Head of caudate nucleus (tissue), 42 donors: ENCODE data around the gene ZSWIM4.

Source experiments
- DNase-seq, 42 donors: peaks; one replicate each; pipeline versions ENCODE4 v3.0.0 to v3.0.0-alpha.2; 2020 to 2021; ENCODE audit warnings: mixed read lengths in 7 of 42
- intact Hi-C: fragments of 100-400 bp; cut with DNase I; formaldehyde crosslinking; loops from one replicate; pipeline ENCODE4 v1.15.0; 2022

ZSWIM4 gene

DNA sequence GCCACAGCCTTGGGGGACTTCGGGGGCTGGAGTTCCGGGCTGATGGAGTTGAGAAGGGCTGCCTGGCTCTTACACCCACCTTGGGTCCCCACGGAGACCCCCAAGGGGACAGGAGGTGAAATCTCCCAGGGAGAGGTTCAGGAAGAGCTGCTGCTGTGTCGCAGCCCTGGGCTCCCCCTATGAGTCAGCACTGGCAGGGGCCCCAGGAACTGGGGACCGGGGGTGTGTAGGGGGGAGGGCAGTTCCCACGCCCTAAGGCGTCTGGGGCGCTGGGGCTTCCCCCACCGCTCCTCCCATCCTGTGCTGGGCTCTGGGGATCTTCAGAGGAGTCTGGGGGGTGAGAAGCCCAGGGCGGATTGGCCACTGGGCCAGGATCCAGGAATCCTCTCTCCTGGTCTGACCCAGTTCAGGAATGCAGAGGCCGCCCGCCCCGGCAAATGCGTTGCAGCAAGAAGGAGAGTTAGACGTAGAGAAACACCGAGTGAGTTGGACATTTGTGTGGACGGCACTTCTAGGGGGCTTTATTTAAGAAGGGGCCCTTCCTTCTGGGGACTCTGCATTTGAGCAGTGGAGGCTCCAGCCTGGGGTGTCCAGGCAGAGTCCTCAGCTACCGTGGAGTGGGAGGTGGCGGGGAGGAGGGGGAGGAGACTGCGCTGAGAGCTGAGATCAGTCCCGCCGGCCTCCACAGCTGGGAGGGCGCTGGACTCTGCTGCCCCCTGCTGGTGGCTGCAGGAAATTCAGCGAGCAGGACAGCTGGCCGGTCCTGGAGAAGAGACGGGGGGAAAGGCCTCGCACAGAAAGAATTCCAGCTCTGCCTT is 66.7 kb downstream of the ZSWIM4 start:
- DNase-seq = peak; percentile 84 to 97 (median 92)
- intact Hi-C loops = loop anchor here (2.0 to 10.0 kb wide), 3 partner anchors 65 to 257 kb away; partner anchors contain the start of gene ZSWIM4

DNA sequence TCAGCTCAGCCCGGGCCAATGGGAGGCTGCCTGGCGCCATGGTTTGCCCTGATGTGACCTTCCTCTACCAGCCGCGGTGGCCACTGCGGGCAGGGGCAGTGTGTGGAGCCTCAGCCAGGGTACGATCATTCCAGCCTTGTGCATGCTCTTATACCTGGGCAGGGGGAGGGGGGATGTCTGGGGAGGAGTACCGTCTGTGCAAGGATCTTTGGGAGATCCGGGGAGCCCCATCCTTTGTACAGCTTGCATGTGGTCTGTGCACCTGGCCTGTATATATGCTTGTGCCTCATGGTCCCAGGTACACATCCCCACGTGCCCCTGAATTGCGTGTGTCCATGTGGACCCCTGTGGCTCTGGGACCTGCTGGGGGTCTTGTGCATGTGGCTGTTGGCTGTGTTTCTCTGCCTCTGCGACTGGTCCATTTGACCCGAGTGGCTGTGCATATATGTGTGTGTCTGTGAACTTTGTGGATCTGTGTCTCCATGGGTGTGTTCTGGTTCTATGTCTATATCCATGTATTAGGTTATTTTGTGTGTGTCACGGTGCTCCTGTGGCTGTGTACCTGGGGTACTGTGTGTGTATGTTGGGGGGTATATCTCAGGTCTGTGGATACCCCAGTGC is 68.9 kb downstream of the ZSWIM4 start:
- intact Hi-C loops = loop anchor here (5.0 to 10.0 kb wide), 2 partner anchors 67 to 259 kb away; partner anchors contain the start of gene ZSWIM4
- no peak for DNase-seq

DNA sequence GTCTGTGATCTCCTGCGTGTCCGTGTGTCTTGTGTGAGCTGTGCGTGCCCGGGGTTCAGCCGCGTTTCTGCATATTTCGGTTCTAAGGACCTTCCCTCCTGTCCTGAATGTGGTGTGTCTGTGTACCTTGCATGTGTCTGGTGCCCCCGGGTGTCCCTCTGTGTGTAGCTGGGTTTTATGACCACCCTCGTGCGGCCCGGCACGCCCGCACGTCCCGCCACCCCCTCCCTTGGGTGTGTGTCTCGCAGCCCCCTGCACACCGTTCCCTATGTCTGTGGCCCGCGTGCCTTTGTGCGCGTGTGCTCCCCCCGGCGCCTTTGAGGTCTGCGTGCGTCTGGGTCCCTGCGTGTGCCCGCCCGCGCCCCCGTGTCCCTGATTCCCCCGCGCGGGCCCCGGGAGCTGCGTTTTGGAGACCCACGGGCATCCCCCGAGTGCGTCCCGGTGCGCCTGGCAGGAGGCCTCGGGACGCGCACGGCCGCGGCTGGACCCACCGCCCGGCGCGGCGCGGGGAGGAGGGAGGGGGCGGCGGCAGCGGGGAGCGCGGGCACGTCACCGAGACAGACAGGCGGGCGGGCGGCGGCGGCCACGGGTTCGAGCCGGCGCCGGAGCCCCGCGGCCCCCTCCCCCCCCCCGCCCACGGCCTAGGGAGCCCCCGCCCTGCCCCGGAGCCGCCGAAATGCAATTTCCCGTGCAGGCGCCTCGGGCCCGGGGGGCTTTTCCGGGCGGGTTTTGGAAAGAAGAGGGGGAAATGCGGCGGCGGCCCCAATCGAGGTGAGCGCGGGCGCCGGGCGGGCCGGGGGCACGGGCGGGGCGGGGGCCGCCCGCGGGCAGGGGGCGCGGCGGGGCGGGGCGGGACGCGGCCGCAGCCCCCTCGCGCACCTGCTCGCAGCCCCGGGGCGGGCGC is 69.7 kb downstream of the ZSWIM4 start:
- no peak for DNase-seq

DNA sequence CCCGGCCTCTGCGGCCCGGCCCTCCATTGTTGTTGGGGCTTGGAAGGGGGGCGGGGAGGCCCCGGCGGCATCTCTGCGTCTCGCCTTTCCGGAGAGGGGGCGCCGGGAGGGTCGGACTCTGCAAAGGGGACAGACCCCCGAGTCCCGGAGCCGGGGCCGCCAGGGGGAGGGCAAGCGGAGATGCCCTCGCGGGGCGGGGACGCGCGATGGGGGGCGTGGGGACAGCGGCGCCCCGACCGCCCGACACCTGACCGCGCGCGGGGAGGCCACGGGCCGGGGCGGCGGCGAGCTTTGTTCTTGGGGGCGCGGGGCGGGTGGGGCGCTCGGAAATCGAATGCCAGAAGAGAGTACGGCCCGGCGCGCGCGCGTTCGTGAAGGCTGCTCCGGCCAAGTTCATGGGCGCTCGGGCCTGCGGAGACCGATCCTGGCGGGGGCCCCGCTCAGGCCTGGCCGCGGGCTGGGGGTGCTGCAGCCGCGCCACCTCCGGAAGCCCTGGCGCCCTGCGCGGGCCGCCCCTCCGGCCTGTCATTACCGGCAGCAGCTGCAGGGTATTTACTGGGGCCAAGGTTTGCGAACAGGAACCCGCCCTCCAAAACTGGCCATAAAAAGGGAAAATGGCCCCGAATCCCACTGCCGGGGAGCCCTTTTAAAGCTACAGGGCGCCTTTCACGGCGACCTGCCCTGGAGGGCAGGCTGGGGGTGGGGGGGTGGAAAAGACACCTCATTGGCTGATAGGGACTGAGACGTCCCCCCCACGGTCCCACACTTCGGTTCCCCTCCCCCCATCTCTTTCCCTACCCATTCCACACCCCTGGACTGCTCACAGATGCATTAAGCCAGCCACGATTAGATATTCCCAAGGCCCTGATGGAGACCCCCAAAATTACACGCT is 70.6 kb downstream of the ZSWIM4 start:
- DNase-seq = peak in 1 of 42 donors; percentile 23
- intact Hi-C loops = loop anchor here (10.0 kb wide), 1 partner anchor 261 kb away; no protein-coding TSS in a partner anchor

More for the DNA sequence above, 69.7 kb downstream of the ZSWIM4 start:
- intact Hi-C loops = loop anchor here (5.0 to 10.0 kb wide), 2 partner anchors 68 to 260 kb away; partner anchors contain the start of gene ZSWIM4

DNA sequence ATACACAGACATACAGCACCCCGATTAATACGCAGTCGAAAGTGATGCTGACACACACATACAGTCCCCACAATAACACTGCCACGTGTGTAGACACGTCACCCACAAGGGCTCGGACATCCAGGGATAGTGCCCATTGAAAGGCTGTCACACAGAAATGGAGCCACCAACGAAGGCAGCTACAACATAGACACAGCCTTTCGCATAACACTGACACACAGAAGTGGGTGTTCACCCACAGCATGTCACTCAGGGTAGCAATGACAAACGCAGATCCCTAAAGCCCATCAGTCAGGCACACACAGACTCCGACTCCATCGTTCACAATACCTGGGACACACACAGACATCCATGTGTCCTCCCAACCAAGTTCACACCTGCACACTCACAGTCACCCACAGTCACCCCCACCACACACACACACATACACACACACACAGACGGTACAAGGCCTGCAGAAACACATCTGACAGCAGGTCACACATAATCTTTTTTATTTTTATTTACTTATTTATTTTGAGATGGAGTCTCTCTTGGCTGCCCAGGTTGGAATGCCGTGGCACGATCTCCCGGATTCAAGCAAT is 71.3 kb downstream of the ZSWIM4 start:
- DNase-seq = peak in 4 of 42 donors; percentile 25 to 50 (median 32)

DNA sequence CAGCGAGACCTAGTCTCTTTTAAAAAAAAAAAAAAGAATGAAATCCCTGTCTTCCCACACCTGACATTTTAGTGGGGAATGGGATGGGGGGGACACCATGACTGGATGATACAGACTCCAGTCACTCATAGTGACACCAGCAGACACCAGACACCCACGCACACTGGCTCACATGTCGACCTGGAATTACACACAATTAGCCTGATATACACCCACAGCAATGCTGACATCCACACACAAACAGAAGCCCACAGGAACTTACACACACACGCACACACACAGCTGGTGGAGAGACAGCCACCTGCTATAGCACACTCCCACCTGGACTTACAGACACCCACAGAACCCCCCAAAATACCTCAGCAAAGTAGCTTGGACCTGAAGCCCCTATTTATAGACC is 73.4 kb downstream of the ZSWIM4 start:
- intact Hi-C loops = loop anchor here (10.0 kb wide), 1 partner anchor 264 kb away; no protein-coding TSS in a partner anchor

More for the DNA sequence above, 71.3 kb downstream of the ZSWIM4 start:
- intact Hi-C loops = loop anchor here (10.0 kb wide), 1 partner anchor 262 kb away; no protein-coding TSS in a partner anchor

DNA sequence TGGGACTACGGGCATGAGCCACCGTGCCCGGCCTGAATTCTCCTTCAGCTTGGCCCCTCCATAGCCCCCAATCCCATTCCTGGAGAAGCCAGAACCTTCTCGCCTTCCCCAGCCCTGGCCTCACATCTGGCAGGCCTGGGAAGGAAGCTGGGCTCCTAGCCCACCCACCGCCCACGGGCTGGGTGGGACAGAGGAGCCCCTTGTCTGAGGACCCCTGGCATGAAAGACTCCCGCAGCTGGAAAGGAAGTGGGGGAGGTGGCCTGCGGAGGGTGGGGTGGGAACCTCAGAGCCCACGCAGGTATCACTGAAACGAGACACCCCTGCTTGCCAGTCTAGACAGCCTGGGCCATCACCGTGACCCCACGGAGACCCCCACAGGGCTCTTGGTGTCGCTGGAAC is 74.0 kb downstream of the ZSWIM4 start:
- intact Hi-C loops = loop anchor here (10.0 kb wide), 1 partner anchor 264 kb away; no protein-coding TSS in a partner anchor

More for the DNA sequence above, 73.4 kb downstream of the ZSWIM4 start:
- DNase-seq = peak in 6 of 42 donors; percentile 28 to 60 (median 38)

DNA sequence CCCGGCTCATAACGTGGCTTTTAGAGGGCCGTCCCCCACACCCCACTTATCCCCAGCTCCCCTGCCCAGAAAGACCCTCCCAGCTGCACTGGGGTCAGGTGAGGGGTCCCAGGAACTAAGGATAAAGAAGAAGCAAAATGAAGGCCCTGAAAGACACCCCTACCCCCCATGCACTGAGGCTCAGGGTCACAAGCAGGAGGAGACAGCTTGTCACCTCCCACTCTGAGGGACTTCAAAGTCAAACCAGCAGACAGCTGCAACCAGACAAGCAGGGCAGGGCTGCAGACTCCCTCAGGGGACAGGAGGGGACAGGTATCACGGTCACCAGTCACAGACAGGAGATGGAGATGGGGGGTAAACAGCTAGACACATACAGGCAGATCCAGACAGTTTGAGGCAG is 75.6 kb downstream of the ZSWIM4 start:
- no peak for DNase-seq

More for the DNA sequence above, 74.0 kb downstream of the ZSWIM4 start:
- no peak for DNase-seq

DNA sequence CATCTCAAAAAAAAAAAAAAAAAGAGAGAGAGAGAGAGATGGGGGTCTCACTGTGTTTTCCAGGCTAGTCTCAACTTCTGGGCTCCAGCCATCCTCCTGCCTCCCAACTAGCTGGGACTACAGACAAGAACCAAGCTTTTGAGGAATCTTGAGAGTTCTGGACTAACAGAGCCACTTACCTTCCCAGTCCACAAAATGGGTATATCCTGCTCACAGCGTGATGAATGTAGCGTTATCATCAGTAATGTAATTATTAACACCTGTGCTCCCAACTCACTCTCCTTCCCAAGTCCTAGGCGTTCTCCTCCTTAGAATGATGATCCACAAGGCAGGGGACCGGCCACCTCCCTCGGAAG is 77.1 kb downstream of the ZSWIM4 start:
- intact Hi-C loops = no loop called here

More for the DNA sequence above, 75.6 kb downstream of the ZSWIM4 start:
- intact Hi-C loops = no loop called here

DNA sequence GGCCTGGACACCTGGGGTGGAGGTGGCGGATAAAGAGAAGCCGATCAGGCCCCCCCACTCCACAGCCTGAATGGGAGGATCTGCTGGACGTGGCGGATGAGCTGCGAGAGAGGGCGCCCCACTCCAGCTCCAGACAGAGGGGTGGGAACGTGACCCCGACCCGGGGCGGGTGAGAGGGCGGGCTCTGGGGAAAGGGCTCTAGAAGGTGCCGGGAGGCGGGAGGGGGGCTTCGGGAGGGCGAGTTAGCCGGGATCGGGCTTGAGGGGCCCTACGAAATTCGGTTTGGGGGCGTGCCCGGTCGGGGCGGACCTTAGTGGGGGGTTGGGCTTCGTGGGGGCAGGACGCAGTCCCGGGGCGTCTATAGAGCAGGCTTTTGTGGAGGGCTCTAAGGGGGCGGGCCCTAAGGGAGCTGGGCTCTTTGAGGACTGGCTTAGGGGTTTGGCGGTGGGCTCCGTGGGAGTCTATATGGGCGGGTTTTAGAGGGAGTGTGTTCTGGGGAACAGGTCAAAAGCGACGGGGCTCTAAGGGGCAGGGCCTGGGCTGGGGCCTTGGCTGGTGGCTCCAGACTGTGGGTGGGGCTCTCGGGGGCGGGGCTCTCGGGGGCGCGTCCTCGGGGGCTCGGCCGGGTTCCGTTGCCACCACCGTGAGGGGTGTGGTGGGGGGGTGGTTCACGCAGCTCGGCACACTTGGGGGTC is 77.6 kb downstream of the ZSWIM4 start:
- peak in 1 of 42 donors; percentile 17 for DNase-seq
- intact Hi-C loops = no loop called here

More for the DNA sequence above, 77.1 kb downstream of the ZSWIM4 start:
- no peak for DNase-seq

DNA sequence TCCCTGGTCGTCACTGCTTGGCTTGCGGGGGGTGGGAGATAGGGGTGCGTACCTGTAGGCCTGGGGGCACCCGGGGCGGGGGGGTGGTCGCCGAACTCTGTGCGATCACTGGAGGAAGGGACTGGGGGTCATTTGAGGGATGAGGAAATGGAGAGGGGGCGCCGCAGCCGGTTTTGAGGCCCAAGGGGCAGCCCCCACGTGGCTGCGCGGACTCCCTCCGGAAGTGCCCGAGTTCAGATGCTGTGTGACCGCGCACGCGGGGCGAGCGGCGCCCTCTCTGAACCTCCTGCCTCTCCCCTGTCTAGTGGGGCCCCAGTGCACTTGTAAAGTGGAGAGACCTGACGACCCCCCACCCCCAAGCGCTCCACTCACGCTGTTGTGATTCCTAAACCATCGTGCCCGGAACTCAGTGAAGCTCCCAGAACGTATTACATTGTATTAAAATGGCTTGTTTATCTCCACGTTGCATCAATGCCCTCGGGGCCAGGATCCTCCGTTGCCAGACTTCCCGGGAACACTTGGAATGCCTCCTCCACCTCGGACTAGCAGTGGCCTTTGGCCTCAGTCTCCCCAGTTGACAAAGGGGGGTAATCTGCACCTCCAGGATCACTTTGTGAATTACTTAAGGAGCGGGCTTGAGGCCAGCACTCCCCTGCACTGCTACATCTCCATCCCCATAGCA is 78.7 kb downstream of the ZSWIM4 start:
- intact Hi-C loops = no loop called here

DNA sequence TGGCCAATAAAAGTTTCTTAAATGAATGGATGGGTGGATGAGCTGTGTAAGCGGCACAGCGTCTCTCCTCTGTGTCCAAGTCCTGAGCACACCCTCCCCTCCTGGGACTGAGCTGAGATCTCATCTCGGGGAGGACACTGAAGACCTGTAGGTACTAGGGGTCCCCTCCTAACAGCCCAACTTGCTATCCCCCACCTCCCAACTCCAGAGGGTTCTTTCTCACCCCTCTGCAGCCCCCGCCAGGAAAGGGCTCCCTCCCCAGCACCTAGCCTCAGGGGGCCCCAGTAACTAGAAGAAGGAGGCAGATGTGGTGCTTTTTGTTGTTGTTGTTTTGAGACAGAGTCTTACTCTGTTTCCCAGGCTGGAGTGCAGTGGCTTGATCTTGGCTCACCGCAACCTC is 80.6 kb downstream of the ZSWIM4 start:
- intact Hi-C loops = no loop called here
- DNase-seq = no peak

More for the DNA sequence above, 78.7 kb downstream of the ZSWIM4 start:
- no peak for DNase-seq

DNA sequence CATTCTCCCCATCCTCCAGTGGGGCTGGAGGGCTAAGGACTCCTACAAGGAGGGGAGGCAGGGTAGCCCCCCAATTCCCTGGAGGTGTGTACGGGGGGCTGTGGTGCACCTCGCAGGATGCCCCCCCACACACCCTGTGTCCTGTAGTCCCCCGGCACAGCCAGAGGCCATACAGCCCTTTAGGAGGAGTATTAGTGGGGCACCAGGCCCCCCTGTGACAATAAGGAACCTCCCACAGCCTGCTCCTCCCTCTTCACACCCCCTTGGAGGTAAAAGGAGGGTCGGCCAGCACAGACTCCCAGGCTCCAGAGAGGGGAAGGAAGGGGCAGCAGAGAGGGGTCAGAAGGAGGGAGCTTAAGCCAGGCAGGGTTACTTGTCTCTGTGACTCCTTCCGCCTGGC is 81.6 kb downstream of the ZSWIM4 start, which contains the start of gene NANOS3:
NANOS3 (plus strand) TSS at position 301 of the 400 bp plus-strand sequence. CDS start 115 bp downstream, outside the sequence.
- intact Hi-C loops = no loop called here
- DNase-seq = no peak

DNA sequence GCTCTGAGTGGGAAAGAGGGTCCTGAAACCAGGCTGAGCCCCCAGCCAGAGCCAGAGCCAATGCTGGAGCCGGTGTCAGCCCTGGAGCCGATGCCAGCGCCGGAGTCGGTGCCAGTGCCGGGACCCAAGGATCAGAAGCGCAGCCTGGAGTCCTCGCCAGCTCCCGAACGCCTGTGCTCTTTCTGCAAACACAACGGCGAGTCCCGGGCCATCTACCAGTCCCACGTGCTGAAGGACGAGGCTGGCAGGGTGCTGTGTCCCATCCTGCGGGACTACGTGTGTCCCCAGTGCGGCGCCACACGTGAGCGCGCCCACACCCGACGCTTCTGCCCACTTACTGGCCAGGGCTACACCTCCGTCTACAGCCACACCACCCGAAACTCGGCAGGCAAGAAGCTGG is 82.1 kb downstream of the ZSWIM4 start:
- intact Hi-C loops = no loop called here
- no peak for DNase-seq

DNA sequence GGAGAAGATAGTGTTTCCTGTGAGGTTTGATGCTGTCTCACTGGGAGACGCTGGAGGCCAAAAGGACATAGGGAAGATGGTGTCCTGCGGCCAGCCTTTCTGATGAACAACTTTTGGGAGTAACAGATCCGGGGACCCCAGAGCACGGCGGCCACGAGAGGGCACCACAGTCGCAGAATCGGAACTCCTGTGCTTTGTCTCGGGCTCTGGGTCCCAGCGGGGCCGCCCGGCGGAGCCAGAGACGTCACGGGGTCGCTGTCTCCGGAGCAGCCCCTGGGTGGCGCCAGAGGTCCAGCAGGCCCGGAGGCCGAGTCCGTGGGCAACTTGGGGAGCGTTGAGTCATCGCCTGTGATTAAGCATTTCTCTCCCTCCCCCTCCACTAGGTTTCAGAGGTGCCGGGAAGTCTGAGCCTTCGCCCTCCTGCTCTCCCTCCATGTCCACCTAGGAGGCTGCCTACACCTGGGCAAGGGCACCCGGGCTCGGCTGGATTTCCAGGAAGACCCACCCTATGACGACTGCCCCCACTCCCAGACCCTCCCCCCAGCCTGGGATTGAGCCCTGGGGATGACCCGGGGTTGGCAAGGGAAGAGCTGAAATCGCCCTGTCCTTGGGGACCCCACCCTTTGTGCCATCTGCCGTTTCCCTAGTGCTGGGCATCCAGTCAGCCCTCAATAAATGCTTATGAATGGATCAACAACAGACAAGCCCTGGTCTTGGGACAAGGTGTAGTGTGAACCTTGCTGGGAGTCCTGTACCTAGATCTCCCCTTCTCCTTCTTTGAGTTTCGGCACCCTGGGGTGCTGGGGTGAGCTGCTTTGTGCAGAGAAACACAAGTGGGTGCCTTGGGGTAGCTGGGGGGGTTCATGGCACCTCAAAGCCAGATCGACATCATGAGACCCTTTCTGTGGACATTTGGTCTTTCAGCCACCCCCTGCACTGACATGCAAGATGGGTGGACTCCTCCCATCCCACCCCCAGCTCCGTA is 85.1 kb downstream of the ZSWIM4 start:
- intact Hi-C loops = loop anchor here (5.0 kb wide), 1 partner anchor 192 kb away; the partner anchor contains the start of gene MISP3
- peak; percentile 95 to 99 (median 98) for DNase-seq
